WTC11 (cell line): ENCODE measurements around the gene OPRM1. TPM values are rescaled to one million over a fixed set of nuclear protein-coding genes. Genes with fewer than 3 reads are reported as not detected.

ENCODE experiments used
- ATAC-seq: fragments of 200-7000 bp; cut with Tn5 transposase; 2 replicates; pipeline ENCODE4 v1.10.0; 2021; ENCODE audit warnings: mild to moderate bottlenecking, moderate library complexity
- CTCF ChIA-PET: fragments of 300-600 bp; sonication (Branson Sonifier 250); formaldehyde crosslinking; loops from one replicate; lab custom pipeline; 2021; ENCODE audit warnings: antibody characterized with exemption; lab: Charles Lee
- POLR2A ChIA-PET: fragments of 350-600 bp; sonication (Branson Sonifier 250); formaldehyde crosslinking; loops from one replicate; lab custom pipeline; 2021; ENCODE audit warnings: antibody characterized with exemption; lab: Charles Lee
- DNase-seq: peaks from one replicate; pipeline ENCODE4 v3.0.0; 2021; ENCODE audit warnings: low spot score
- H3K27ac Mint-ChIP-seq: 2 replicates; pipeline ENCODE4 v1.8.0; 2021; ENCODE audit warnings: mixed read lengths
- H3K27me3 Mint-ChIP-seq: 2 replicates; pipeline ENCODE4 v1.8.0; 2021; ENCODE audit warnings: low read depth, mild to moderate bottlenecking, moderate library complexity, mixed read lengths
- H3K36me3 Mint-ChIP-seq: 2 replicates; pipeline ENCODE4 v1.8.0; 2021; ENCODE audit warnings: mixed read lengths
- H3K4me1 Mint-ChIP-seq: 2 replicates; pipeline ENCODE4 v1.8.0; 2022; ENCODE audit warnings: mixed read lengths
- H3K4me3 Mint-ChIP-seq: 2 replicates; pipeline ENCODE4 v1.8.0; 2021; ENCODE audit warnings: mild to moderate bottlenecking, moderate library complexity, mixed read lengths
- H3K9me3 Mint-ChIP-seq: 2 replicates; pipeline ENCODE4 v1.8.0; 2021; ENCODE audit warnings: mixed read lengths
- ATF1 ChIP-seq: sonication (generic); formaldehyde crosslinking; IDR thresholded peaks from 2 replicates; pipeline ENCODE4 v1.8.1; 2023; ENCODE audit warnings: mild to moderate bottlenecking, moderate library complexity, missing genetic modification reagents
- CBFB ChIP-seq: sonication (generic); formaldehyde crosslinking; IDR thresholded peaks from 2 replicates; pipeline ENCODE4 v1.8.1; 2022; ENCODE audit warnings: mild to moderate bottlenecking, low read depth, missing genetic modification reagents
- CREM ChIP-seq: sonication (generic); formaldehyde crosslinking; IDR thresholded peaks from 2 replicates; pipeline ENCODE4 v1.8.1; 2022; ENCODE audit warnings: mild to moderate bottlenecking, missing genetic modification reagents, moderate library complexity
- FOXJ3 ChIP-seq: sonication (generic); formaldehyde crosslinking; IDR thresholded peaks from 2 replicates; pipeline ENCODE4 v1.9.0; 2021; ENCODE audit warnings: missing genetic modification reagents, mild to moderate bottlenecking, borderline replicate concordance
- GTF2I ChIP-seq: fragments of 250-450 bp; sonication (Bioruptor Pico); conservative IDR thresholded peaks from 2 replicates; pipeline ENCODE4 v1.4.0; 2021; ENCODE audit warnings: mild to moderate bottlenecking
- JAZF1 ChIP-seq: fragments of 250-450 bp; sonication (Bioruptor Pico); IDR thresholded peaks from 2 replicates; pipeline ENCODE4 v1.9.0; 2021; ENCODE audit warnings: moderate library complexity, mild to moderate bottlenecking, inconsistent platforms
- JUN ChIP-seq: sonication (generic); formaldehyde crosslinking; IDR thresholded peaks from 2 replicates; pipeline ENCODE4 v1.8.0; 2023; ENCODE audit warnings: mild to moderate bottlenecking, missing genetic modification reagents
- KAT7 ChIP-seq: sonication (generic); formaldehyde crosslinking; IDR thresholded peaks from 2 replicates; pipeline ENCODE4 v1.8.1; 2023; ENCODE audit warnings: missing genetic modification reagents, mild to moderate bottlenecking, borderline replicate concordance
- NFATC4 ChIP-seq: fragments of 250-450 bp; sonication (Bioruptor Pico); IDR thresholded peaks from 2 replicates; pipeline ENCODE4 v1.9.0; 2021; ENCODE audit warnings: mild to moderate bottlenecking
- NR1H2 ChIP-seq: sonication (generic); formaldehyde crosslinking; IDR thresholded peaks from 2 replicates; pipeline ENCODE4 v1.9.0; 2021; ENCODE audit warnings: mild to moderate bottlenecking, moderate library complexity, missing genetic modification reagents
- NR2C2 ChIP-seq: sonication (generic); formaldehyde crosslinking; IDR thresholded peaks from 2 replicates; pipeline ENCODE4 v1.8.0; 2022; ENCODE audit warnings: mild to moderate bottlenecking, missing genetic modification reagents
- OVOL2 ChIP-seq: fragments of 250-450 bp; sonication (Bioruptor Pico); IDR thresholded peaks from 2 replicates; pipeline ENCODE4 v1.9.0; 2021; ENCODE audit warnings: mild to moderate bottlenecking, borderline replicate concordance
- TCF7 ChIP-seq: sonication (generic); formaldehyde crosslinking; IDR thresholded peaks from 2 replicates; pipeline ENCODE4 v1.8.0; 2022; ENCODE audit warnings: mild to moderate bottlenecking, low read depth, missing genetic modification reagents, moderate library complexity
- ZBTB21 ChIP-seq: sonication (generic); formaldehyde crosslinking; IDR thresholded peaks from 2 replicates; pipeline ENCODE4 v1.8.1; 2023; ENCODE audit warnings: mild to moderate bottlenecking, missing genetic modification reagents, borderline replicate concordance
- ZNF423 ChIP-seq: fragments of 250-450 bp; sonication (Bioruptor Pico); IDR thresholded peaks from 2 replicates; pipeline ENCODE4 v2.1.2; 2022; ENCODE audit warnings: mild to moderate bottlenecking, moderate library complexity
- total RNA-seq: library from RNA; stranded (reverse); gene quantifications from 3 replicates; pipeline ENCODE4 v1.2.3, GENCODE V29; 2021
- TF ChIP-seq, protein P1 (sequence below): fragments of 250-450 bp; sonication (Bioruptor Pico); IDR thresholded peaks from 2 replicates; pipeline ENCODE4 v2.1.2; 2022; ENCODE audit warnings: mild to moderate bottlenecking, moderate library complexity
- TF ChIP-seq, protein P2 (sequence below): sonication (generic); formaldehyde crosslinking; conservative IDR thresholded peaks from 2 replicates; pipeline ENCODE4 v1.8.1; 2022; ENCODE audit warnings: mild to moderate bottlenecking, missing genetic modification reagents
- TF ChIP-seq, protein P3 (sequence below): sonication (generic); formaldehyde crosslinking; IDR thresholded peaks from 2 replicates; pipeline ENCODE4 v1.8.1; 2022; ENCODE audit warnings: missing genetic modification reagents, borderline replicate concordance
- TF ChIP-seq, protein P4 (sequence below): sonication (generic); formaldehyde crosslinking; IDR thresholded peaks from 2 replicates; pipeline ENCODE4 v1.8.0; 2022; ENCODE audit warnings: mild to moderate bottlenecking, missing genetic modification reagents
- TF ChIP-seq, protein P5 (sequence below): fragments of 200-600 bp; IDR thresholded peaks from 2 replicates; pipeline ENCODE4 v1.8.0; 2022; ENCODE audit warnings: antibody characterized with exemption
- TF ChIP-seq, protein P6 (sequence below): fragments of 250-450 bp; sonication (Bioruptor Pico); IDR thresholded peaks from 2 replicates; pipeline ENCODE4 v1.9.0; 2021; ENCODE audit warnings: moderate library complexity, mild to moderate bottlenecking, inconsistent platforms, borderline replicate concordance
- TF ChIP-seq, protein P7 (sequence below): sonication (generic); formaldehyde crosslinking; IDR thresholded peaks from 2 replicates; pipeline ENCODE4 v1.8.1; 2023; ENCODE audit warnings: mild to moderate bottlenecking, missing genetic modification reagents, moderate library complexity

Gene OPRM1
- total RNA-seq, 1 experiment from 2014 or later = not detected

DNA sequence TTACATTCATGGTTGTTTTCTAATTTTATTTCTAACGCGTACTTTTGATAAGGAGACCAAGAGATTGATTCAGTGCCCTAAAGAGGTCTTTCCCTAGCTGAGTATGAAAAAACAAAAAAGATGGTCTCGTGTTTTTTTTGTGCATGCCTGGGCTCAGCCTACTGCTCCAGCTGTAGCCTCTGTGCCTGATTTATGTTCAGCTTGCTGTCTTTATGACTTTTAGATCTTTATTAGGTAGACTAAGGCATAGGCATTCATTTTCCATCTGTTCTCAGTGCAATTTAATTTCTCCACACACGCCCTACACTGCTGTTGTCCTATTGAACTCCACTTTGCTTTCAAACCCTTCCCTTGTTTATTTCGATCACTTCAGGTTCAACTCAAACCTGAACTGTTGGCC, 56.5 kb downstream of the OPRM1 start:
- H3K9me3 Mint-ChIP-seq = no peaks in the 10 kb centered on the region
- TF ChIP-seq JUN (no peak), GTF2I (CRISPR knock-in tag) (no peak)
- TF ChIP-seq, protein P1, sequence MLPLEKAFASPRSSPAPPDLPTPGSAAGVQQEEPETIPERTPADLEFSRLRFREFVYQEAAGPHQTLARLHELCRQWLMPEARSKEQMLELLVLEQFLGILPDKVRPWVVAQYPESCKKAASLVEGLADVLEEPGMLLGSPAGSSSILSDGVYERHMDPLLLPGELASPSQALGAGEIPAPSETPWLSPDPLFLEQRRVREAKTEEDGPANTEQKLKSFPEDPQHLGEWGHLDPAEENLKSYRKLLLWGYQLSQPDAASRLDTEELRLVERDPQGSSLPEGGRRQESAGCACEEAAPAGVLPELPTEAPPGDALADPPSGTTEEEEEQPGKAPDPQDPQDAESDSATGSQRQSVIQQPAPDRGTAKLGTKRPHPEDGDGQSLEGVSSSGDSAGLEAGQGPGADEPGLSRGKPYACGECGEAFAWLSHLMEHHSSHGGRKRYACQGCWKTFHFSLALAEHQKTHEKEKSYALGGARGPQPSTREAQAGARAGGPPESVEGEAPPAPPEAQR (CRISPR knock-in tag) = no peak
- H3K36me3 Mint-ChIP-seq = no peaks in the 10 kb centered on the region
- no peaks in the 10 kb centered on the region; the same call in 1 of the 2 replicates for H3K27me3 Mint-ChIP-seq
- no peak for ATAC-seq
- H3K4me3 Mint-ChIP-seq = no peak overlapping the region
- H3K27ac Mint-ChIP-seq = no peak overlapping the region
- H3K4me1 Mint-ChIP-seq = no peaks in the 10 kb centered on the region
- no peak for DNase-seq
- POLR2A ChIA-PET = no interaction called here
- CTCF ChIA-PET = no interaction called here

DNA sequence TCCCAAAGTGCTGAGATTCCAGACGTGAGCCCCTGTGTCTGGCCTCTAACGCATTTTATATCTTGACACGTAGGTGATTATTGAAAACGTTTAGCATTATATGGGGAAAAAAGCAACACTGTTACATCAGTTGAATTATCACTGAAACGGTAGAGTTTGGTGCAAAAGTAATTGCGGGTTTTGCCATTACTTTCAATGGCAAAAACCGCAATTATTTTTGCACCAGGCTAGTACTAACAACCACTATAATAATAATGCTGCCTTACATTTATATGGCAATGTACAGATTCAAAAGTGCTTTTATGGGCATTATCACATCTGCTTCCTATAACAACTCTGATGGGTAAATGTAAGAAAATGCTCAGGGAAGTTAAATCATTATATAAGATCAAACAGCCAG, 57.3 kb downstream of the OPRM1 start:
- Mint-ChIP-seq H3K4me1 (no peaks in the 10 kb centered on the region), H3K9me3 (no peaks in the 10 kb centered on the region), H3K36me3 (no peaks in the 10 kb centered on the region), H3K4me3 (no peak overlapping the region), H3K27me3 (no peaks in the 10 kb centered on the region), H3K27ac (no peak overlapping the region)
- DNase-seq = no peak
- ATAC-seq = no peak
- TF ChIP-seq NFATC4 (CRISPR knock-in tag) (no peak), OVOL2 (CRISPR knock-in tag) (no peak), ZNF423 (CRISPR knock-in tag) (no peak), JUN (no peak), CBFB (CRISPR knock-in tag) (no peak)
- TF ChIP-seq, protein P2, sequence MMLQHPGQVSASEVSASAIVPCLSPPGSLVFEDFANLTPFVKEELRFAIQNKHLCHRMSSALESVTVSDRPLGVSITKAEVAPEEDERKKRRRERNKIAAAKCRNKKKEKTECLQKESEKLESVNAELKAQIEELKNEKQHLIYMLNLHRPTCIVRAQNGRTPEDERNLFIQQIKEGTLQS = no peak
- TF ChIP-seq, protein P3, sequence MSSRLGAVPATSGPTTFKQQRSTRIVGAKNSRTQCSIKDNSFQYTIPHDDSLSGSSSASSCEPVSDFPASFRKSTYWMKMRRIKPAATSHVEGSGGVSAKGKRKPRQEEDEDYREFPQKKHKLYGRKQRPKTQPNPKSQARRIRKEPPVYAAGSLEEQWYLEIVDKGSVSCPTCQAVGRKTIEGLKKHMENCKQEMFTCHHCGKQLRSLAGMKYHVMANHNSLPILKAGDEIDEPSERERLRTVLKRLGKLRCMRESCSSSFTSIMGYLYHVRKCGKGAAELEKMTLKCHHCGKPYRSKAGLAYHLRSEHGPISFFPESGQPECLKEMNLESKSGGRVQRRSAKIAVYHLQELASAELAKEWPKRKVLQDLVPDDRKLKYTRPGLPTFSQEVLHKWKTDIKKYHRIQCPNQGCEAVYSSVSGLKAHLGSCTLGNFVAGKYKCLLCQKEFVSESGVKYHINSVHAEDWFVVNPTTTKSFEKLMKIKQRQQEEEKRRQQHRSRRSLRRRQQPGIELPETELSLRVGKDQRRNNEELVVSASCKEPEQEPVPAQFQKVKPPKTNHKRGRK = no peak
- TF ChIP-seq, protein P4, sequence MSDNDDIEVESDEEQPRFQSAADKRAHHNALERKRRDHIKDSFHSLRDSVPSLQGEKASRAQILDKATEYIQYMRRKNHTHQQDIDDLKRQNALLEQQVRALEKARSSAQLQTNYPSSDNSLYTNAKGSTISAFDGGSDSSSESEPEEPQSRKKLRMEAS (CRISPR knock-in tag) = no peak
- TF ChIP-seq, protein P5, sequence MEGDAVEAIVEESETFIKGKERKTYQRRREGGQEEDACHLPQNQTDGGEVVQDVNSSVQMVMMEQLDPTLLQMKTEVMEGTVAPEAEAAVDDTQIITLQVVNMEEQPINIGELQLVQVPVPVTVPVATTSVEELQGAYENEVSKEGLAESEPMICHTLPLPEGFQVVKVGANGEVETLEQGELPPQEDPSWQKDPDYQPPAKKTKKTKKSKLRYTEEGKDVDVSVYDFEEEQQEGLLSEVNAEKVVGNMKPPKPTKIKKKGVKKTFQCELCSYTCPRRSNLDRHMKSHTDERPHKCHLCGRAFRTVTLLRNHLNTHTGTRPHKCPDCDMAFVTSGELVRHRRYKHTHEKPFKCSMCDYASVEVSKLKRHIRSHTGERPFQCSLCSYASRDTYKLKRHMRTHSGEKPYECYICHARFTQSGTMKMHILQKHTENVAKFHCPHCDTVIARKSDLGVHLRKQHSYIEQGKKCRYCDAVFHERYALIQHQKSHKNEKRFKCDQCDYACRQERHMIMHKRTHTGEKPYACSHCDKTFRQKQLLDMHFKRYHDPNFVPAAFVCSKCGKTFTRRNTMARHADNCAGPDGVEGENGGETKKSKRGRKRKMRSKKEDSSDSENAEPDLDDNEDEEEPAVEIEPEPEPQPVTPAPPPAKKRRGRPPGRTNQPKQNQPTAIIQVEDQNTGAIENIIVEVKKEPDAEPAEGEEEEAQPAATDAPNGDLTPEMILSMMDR = no peak
- TF ChIP-seq, protein P6, sequence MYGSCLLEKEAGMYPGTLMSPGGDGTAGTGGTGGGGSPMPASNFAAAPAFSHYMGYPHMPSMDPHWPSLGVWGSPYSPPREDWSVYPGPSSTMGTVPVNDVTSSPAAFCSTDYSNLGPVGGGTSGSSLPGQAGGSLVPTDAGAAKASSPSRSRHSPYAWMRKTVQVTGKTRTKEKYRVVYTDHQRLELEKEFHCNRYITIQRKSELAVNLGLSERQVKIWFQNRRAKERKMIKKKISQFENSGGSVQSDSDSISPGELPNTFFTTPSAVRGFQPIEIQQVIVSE (CRISPR knock-in tag) = no peak
- TF ChIP-seq, protein P7, sequence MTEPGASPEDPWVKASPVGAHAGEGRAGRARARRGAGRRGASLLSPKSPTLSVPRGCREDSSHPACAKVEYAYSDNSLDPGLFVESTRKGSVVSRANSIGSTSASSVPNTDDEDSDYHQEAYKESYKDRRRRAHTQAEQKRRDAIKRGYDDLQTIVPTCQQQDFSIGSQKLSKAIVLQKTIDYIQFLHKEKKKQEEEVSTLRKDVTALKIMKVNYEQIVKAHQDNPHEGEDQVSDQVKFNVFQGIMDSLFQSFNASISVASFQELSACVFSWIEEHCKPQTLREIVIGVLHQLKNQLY (CRISPR knock-in tag) = no peak
- ChIA-PET CTCF (no interaction called here), POLR2A (no interaction called here)

DNA sequence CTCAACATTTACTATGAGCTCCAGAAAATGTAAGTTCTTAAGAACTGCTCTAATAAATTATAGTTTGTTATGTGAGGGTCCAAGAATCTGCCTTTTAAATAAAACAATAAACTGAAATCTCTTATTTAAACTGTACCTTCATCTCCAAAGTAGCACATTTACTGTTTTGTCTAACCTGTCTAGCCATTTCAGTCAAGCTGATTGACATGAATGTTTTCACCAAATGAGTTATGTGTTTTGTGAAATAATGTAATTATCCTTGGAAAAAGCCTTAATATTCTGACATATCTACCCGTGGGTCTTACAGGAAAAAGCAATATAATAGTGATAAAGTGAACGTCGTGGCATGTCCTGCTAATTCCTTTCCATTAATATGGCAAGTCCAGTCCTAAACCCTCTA, 57.8 kb downstream of the OPRM1 start:
- CTCF ChIA-PET = no interaction called here
- Mint-ChIP-seq H3K36me3 (no peaks in the 10 kb centered on the region), H3K4me1 (no peaks in the 10 kb centered on the region), H3K27ac (no peak overlapping the region), H3K27me3 (no peaks in the 10 kb centered on the region), H3K9me3 (no peaks in the 10 kb centered on the region), H3K4me3 (no peak overlapping the region)
- no peak for DNase-seq
- no peak for ATAC-seq
- TF ChIP-seq CREM (CRISPR knock-in tag) = no peak
- TF ChIP-seq, protein P3 = no peak
- no peak for TF ChIP-seq NR2C2
- TF ChIP-seq TCF7 (CRISPR knock-in tag) = no peak
- TF ChIP-seq ZBTB21 (CRISPR knock-in tag) = no peak
- no peak for TF ChIP-seq NR1H2 (CRISPR knock-in tag)
- no peak for TF ChIP-seq ATF1 (CRISPR knock-in tag)
- TF ChIP-seq KAT7 = no peak
- TF ChIP-seq JAZF1 (CRISPR knock-in tag) = no peak
- TF ChIP-seq FOXJ3 (CRISPR knock-in tag) = no peak
- TF ChIP-seq JUN = no peak
- TF ChIP-seq GTF2I (CRISPR knock-in tag) = no peak
- POLR2A ChIA-PET = no interaction called here
